GM18498 (cell line): ENCODE measurements around the gene PNKD.

ENCODE experiments used
- ATAC-seq: cut with Tn5 transposase; IDR thresholded peaks from one replicate; pipeline ENCODE4 v1.9.1; 2021; ENCODE audit warnings: mild to moderate bottlenecking, moderate library complexity; ENCODE audit not compliant: unreplicated experiment

Gene PNKD

GRCh38 chr2:218256612-218257350, 13.5 kb upstream of the PNKD start:
- no peak for ATAC-seq

GRCh38 chr2:218257390-218257981, 12.8 kb upstream of the PNKD start:
- ATAC-seq: peak; percentile 78

GRCh38 chr2:218259099-218259961, 11.0 kb upstream of the PNKD start:
- no peak for ATAC-seq

GRCh38 chr2:218260166-218260565, 10.2 kb upstream of the PNKD start:
- no peak for ATAC-seq

- ATAC-seq: no peak
Measured at GRCh38 chr2:218260742-218261422, 9.4 kb upstream of the PNKD start, which contains the start of gene GPBAR1. GPBAR1 (plus strand) TSS chr2:218261015; CDS start chr2:218262725, 1,710 bp downstream.

GRCh38 chr2:218261423-218262236, 8.7 kb upstream of the PNKD start:
- no peak for ATAC-seq

- no peak for ATAC-seq
Measured at GRCh38 chr2:218262237-218262600, 8.1 kb upstream of the PNKD start.

GRCh38 chr2:218262631-218263586, 7.4 kb upstream of the PNKD start:
- ATAC-seq: no peak

GRCh38 chr2:218263817-218264641, 6.3 kb upstream of the PNKD start:
- ATAC-seq: no peak

GRCh38 chr2:218264773-218265561, 5.4 kb upstream of the PNKD start:
- ATAC-seq: no peak

GRCh38 chr2:218265626-218266025, 4.7 kb upstream of the PNKD start:
- no peak for ATAC-seq

GRCh38 chr2:218266316-218266979, 3.9 kb upstream of the PNKD start:
- no peak for ATAC-seq

- ATAC-seq: no peak
Measured at GRCh38 chr2:218267259-218267658, 3.1 kb upstream of the PNKD start.

GRCh38 chr2:218270721-218271486, 585 bp downstream of the PNKD start:
- ATAC-seq: no peak

- ATAC-seq: no peak
Measured at GRCh38 chr2:218271487-218271797, 1.1 kb downstream of the PNKD start.

GRCh38 chr2:218271865-218272530, 1.7 kb downstream of the PNKD start:
- ATAC-seq: no peak
